ENCODE data around the gene TTC6.

Gene TTC6

DNA sequence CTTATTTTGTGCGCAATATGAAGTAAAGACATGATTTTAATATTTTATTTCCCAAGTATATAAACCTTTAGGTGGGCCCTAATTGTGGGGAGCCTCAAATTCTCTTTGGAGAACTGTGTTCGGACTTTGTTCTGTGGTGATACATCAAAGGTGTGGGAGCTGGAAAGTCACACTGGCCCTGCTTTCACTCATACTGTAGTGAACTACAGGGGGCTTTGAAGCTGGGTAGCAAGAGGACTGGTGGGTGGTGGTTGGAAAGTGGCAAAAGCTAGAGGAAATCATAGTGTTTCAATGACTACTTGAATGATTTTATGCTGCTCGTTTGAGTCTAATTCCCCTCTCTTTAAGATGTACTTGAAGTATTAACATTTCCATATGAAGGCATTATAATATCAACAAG is 13.2 kb downstream of the TTC6 start:
- Histone ChIP-seq H3K4me2 (ENCODE audit: insufficient read depth, low read length) (no peak overlapping the region), H3K36me3 (ENCODE audit: insufficient read depth, low read length) (no peaks in the 10 kb centered on the region), H3K27ac (ENCODE audit: low read length) (no peak overlapping the region), H3K4me3 (ENCODE audit: low read depth in 1 of 2, low read length in 2 of 2) (no peak overlapping the region), H2AFZ (ENCODE audit: low read depth, low read length) (no peak overlapping the region), H3K9me3 (ENCODE audit: insufficient read depth, low read length, severe bottlenecking) (no peaks in the 10 kb centered on the region), H3K9ac (ENCODE audit: low read depth, low read length) (no peak overlapping the region), H3K79me2 (ENCODE audit: insufficient read depth, low read length) (no peaks in the 10 kb centered on the region), H3K27me3 (ENCODE audit: insufficient read depth, low read length, poor library complexity) (no peaks in the 10 kb centered on the region), H4K20me1 (ENCODE audit: insufficient read depth, low read length) (no peaks in the 10 kb centered on the region), H3K4me1 (ENCODE audit: insufficient read depth, low read length) (no peaks in the 10 kb centered on the region)
- TF ChIP-seq, protein P1, sequence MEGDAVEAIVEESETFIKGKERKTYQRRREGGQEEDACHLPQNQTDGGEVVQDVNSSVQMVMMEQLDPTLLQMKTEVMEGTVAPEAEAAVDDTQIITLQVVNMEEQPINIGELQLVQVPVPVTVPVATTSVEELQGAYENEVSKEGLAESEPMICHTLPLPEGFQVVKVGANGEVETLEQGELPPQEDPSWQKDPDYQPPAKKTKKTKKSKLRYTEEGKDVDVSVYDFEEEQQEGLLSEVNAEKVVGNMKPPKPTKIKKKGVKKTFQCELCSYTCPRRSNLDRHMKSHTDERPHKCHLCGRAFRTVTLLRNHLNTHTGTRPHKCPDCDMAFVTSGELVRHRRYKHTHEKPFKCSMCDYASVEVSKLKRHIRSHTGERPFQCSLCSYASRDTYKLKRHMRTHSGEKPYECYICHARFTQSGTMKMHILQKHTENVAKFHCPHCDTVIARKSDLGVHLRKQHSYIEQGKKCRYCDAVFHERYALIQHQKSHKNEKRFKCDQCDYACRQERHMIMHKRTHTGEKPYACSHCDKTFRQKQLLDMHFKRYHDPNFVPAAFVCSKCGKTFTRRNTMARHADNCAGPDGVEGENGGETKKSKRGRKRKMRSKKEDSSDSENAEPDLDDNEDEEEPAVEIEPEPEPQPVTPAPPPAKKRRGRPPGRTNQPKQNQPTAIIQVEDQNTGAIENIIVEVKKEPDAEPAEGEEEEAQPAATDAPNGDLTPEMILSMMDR (IDR thresholded peaks at IDR 0.05; ENCODE audit: borderline replicate concordance, extremely low read depth, low read length, poor library complexity, severe bottlenecking): no peak
- TF ChIP-seq EZH2 (IDR thresholded peaks at IDR 0.05; ENCODE audit: borderline replicate concordance, low read depth, low read length, severe bottlenecking): no peak
- ATAC-seq (ENCODE audit: insufficient read depth, low read depth): no peak
- DNase-seq: no peak

DNA sequence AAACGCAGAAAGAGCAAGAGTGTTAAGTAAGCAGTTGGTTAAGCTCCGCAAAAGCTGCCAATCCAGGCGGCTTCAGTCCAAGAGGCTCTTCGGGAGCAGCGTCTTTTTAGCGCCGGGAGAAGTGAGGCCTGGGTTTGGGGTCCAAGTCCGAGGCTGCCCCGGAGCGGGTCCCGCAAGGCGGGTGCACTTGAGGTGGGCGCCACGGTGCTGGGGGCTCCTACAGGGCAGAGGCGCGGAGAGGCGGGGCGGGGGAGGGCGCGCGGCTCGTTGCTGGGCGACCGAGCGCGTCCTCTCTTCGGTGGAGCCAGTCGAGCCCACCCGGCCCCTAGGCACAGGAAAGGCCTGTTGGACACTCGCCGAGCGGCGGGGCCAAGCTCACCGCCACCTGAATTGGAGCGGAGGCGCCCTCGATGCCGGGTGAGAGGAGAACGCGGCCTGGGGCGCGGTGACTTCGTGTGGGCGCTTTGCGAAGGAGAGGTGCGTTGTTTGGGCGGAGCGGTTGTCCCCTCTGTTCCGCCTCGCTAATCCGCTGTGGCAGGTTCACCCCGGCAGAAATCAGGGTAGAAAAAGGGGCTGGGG is 15.6 kb downstream of the TTC6 start:
- Histone ChIP-seq H2AFZ (ENCODE audit: low read depth, low read length) (no peak overlapping the region), H3K9ac (ENCODE audit: low read depth, low read length) (no peak overlapping the region), H3K4me2 (ENCODE audit: insufficient read depth, low read length) (no peak overlapping the region), H3K4me1 (ENCODE audit: insufficient read depth, low read length) (no peaks in the 10 kb centered on the region), H3K4me3 (ENCODE audit: low read depth in 1 of 2, low read length in 2 of 2) (no peak overlapping the region), H3K9me3 (ENCODE audit: insufficient read depth, low read length, severe bottlenecking) (peaks cover 15% of the 10 kb centered on the region), H3K27ac (ENCODE audit: low read length) (no peak overlapping the region), H3K36me3 (ENCODE audit: insufficient read depth, low read length) (no peaks in the 10 kb centered on the region), H4K20me1 (ENCODE audit: insufficient read depth, low read length) (no peaks in the 10 kb centered on the region), H3K79me2 (ENCODE audit: insufficient read depth, low read length) (no peaks in the 10 kb centered on the region), H3K27me3 (ENCODE audit: insufficient read depth, low read length, poor library complexity) (no peaks in the 10 kb centered on the region)
- DNase-seq: no peak
- TF ChIP-seq, protein P1 (IDR thresholded peaks at IDR 0.05; ENCODE audit: borderline replicate concordance, extremely low read depth, low read length, poor library complexity, severe bottlenecking): no peak
- TF ChIP-seq EZH2 (IDR thresholded peaks at IDR 0.05; ENCODE audit: borderline replicate concordance, low read depth, low read length, severe bottlenecking): no peak
- ATAC-seq (ENCODE audit: insufficient read depth, low read depth): no peak

DNA sequence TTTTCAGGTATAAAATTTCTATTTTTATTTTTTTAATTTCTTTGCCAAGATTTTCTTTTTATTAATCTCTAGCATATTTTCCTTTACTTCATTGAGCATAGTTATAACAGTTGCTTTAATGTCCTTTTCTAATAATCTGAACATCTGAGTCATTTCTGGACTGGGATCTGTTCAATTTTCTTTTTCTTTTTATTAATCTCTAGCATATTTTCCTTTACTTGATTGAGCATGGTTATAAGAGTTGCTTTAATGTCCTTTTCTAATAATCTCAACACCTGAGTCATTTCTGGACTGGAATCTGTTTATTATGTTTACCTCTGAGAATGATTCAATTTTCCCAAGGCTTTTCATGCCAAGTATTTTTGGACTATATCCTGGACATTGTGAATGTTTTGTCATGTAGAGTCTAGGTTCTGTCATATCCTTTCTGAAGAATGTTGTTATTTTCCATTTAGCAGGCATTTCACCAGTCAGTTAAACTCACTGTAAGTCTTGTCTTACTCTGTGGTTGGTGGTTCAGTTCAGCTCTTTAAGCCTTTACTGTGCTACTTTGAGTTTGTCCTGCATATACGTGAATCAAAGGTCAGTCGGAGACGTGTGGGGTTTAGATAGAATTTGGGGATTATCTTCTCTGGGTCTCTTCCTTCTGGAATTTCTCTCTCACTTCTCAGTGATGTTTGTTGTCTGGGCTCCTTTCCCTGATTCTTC is 20.3 kb downstream of the TTC6 start:
- Histone ChIP-seq H4K20me1 (ENCODE audit: insufficient read depth, low read length) (no peaks in the 10 kb centered on the region), H3K27ac (ENCODE audit: low read length) (no peak overlapping the region), H3K4me1 (ENCODE audit: insufficient read depth, low read length) (no peaks in the 10 kb centered on the region), H3K4me2 (ENCODE audit: insufficient read depth, low read length) (no peak overlapping the region), H3K4me3 (ENCODE audit: low read depth in 1 of 2, low read length in 2 of 2) (no peak overlapping the region), H3K9me3 (ENCODE audit: insufficient read depth, low read length, severe bottlenecking) (peaks cover 15% of the 10 kb centered on the region), H3K79me2 (ENCODE audit: insufficient read depth, low read length) (no peaks in the 10 kb centered on the region), H3K27me3 (ENCODE audit: insufficient read depth, low read length, poor library complexity) (no peaks in the 10 kb centered on the region), H3K9ac (ENCODE audit: low read depth, low read length) (no peak overlapping the region), H2AFZ (ENCODE audit: low read depth, low read length) (no peak overlapping the region), H3K36me3 (ENCODE audit: insufficient read depth, low read length) (no peaks in the 10 kb centered on the region)
- ATAC-seq (ENCODE audit: insufficient read depth, low read depth) (no peak), DNase-seq (no peak)
- TF ChIP-seq, protein P1 (IDR thresholded peaks at IDR 0.05; ENCODE audit: borderline replicate concordance, extremely low read depth, low read length, poor library complexity, severe bottlenecking): no peak
- no peak for TF ChIP-seq EZH2 (IDR thresholded peaks at IDR 0.05; ENCODE audit: borderline replicate concordance, low read depth, low read length, severe bottlenecking)

All from DND-41 (cell line).